ENCODE measurements around the gene AP1AR.
"Not testable (repeated sequence)": the region's sequence is repeated elsewhere in the genome, so short reads cannot be mapped to it uniquely, and the experiment has no call there.

The AP1AR gene

DNA sequence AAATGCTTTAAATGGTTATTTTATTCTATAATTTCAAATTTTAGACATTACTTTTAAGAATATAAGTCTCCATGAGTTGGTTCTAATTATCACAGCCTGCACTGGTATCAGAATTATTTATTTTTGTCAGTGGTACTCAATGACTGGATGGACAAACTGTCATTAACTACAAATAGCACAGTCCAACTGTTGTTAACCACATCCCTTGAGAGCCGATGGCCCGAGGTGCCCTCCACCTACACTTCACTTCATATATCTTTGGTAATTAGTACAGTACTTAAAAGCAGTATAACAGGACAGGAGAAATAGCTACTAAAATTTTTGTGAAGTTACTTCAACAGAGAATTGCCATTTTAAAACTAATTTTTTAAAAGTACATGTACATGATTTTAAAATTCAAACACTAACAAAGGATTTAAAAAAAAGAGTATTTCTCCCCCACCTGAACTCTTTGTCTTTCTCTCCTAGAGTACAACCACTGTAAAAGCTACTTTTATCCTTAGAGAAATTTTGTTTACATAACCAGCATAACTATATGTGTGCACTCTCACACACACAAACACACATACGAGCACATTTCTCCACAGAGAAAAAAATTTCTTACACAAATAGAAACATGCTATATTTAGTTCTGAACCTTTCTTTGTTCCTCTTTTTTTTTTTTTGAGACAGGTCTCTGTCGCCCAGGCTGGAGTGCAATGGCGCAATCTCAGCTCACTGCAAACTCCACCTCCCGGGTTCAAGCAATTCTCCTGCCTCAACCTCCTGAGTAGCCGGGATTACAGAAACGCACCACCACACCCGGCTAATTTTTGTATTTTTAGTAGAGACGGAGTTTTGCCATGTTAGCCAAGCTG is 47.7 kb downstream of the AP1AR start:
- DNase-seq = no peak

DNA sequence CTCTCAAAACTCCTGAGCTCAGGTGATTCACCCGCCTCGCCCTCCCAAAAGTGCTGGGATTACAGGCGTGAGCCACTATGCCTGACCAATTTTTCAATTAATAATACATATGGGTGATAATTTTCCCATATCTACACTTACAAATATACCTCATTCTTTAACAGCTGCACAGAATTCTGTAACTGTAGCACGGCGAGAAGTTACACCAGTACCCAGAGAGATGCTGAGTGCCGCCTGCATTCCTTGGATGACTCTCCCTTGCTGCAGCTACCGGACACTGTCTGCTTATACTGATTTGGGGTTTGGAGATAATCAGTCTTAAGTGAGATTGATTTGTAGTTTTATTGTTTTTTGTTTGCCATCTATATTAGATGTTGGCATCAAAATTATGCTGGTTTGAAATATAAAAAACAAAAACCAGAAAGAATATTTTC is 48.3 kb downstream of the AP1AR start:
- no peak for DNase-seq

GRCh38 chr4:112280386-112281056 is 48.9 kb downstream of the AP1AR start:
- no peak for DNase-seq

DNA sequence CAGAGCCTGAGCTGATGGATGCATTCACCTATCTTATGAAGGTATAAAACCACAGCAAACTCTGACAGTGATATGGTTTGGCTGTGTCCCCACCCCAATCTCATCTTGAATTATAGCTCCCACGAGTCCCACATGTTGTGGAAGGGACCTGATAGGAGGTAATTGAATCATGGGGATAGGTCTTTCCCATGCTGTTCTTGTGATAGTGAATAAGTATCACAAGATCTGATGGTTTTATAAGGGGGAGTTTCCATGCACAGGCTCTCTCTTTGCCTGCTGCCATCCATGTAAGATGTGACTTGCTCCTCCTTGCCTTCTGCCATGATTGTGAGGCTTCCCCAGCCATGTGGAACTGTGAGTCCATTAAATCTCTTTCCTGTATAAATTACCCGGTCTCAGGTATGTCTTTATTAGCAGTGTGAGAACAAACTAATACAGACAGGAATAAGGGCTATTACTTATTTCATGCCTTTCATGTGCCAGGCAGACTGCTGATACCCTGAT is 50.4 kb downstream of the AP1AR start:
- DNase-seq = not testable (repeated sequence)

DNA sequence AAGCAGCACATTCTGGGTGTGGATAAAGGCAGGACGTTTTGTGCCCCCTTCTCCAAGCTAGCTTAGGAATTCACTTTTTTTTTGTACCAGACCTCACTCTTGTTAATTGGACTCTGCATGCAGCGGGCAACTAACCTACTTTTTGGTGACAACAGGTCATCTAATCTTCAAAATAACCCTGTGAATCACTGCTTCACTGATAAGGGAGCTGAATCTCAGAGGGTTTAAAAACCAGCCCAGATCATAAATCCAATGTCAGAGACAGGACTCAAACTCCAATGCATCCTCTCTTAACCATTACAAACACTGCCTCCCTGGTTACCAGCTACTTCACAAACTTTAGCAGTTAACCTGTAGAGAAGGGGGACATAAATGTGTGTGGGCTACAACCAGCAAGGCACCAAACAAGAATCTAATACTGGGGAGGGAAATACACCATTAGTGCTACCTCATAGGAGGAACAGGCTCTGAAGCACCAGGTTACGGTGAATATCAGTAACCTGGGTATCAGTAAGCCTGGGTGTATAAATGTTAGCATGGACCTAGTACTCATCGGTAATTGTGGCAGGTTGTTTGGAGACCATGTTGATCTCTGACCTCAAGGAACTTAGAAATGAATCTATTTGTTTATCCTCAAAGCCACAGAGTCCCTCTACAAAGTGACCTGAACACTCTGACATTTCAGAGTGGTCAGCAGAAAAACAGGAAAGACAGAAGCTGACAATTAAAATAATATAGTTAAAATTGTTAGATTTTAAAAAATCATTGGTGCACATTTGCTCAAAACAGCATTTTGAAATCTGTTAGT is 51.5 kb downstream of the AP1AR start:
- no peak for DNase-seq

DNA sequence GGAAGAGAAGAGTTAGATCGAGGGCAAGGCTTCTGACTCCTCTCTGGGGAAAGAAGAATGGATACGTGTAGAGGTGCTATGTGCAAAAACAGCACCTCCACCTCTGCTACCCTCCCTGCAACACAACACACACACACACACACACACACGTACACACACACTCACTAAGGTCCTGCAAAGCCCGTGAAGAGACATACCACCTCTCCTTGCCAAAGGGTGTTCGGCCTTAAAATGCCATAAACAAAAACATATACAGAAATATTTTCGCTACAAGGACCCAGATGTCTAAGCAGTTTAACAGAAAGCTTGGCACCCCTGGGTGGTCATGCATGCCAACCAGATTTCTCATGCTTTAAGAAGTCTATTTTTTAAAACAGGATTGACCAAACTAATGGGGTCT is 52.6 kb downstream of the AP1AR start:
- no peak for DNase-seq

GRCh38 chr4:112284662-112285411 is 53.2 kb downstream of the AP1AR start:
- DNase-seq = no peak

- DNase-seq = no peak
These were observed 55.8 kb downstream of the AP1AR start for GRCh38 chr4:112287258-112287989.

- no peak for DNase-seq
These were observed 56.9 kb downstream of the AP1AR start for GRCh38 chr4:112288455-112288854.

DNA sequence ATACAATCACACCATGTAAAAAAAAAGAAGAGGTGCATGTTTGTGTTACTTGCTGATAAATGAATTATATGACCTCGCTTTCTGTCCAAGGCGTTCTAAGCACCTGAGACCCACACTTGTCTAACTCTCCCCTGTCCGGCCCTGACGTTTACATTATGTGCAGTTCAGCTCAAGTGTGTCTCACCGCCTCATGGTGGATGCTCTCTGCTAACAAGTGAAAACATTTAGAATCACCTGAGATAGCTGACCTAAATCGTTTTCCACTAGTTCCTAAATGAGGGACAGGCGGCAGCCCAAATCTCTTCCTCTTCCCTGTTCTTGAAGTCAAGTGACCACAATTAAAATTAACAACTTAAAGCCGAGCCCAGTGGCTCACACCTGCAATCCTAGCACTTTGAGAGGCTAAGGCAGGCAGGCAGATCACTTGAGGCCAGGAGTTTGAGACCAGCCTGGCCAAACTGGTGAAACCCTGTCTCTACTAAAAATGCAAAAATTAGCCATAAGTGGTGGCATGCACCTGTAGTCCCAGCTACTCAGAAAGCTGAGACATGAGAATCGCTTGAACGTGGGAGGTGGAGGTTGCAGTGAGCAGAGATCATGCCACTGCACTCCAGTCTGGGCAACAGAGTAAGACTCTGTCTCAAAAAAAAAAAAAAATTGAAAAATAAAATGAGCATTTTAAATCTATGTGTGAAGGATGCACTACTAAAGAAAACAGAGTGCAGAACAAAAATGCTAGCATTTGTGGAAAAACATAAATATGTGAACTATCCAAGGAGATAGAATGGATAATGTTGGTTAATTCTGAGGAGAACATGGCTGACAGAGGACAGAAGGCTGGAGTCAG is 58.0 kb downstream of the AP1AR start:
- no peak for DNase-seq

DNA sequence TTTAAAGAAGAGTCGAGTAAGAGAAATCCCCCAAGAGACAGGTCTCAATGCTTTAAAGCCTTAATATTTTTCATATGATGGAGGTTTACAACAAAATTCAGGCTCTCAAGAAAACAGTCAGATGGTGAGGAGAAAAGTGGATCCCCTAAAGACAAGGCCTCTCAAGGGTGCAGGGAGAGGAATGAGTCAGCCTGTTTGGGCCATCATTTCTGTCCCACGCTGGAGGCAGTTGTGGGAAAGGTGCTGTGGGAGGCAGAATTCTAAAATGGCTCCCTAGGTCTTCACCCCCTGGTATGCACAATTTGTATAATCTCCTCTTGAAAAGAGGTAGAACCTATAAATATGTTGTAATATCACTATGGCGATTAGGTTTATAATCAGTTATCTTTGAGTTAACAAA is 58.8 kb downstream of the AP1AR start:
- DNase-seq = no peak

GRCh38 chr4:112296949-112297880 is 65.6 kb downstream of the AP1AR start, which contains the start of gene ALPK1:
Gene ALPK1, plus strand, starts transcription at chr4:112297369.
- no peak for DNase-seq

DNA sequence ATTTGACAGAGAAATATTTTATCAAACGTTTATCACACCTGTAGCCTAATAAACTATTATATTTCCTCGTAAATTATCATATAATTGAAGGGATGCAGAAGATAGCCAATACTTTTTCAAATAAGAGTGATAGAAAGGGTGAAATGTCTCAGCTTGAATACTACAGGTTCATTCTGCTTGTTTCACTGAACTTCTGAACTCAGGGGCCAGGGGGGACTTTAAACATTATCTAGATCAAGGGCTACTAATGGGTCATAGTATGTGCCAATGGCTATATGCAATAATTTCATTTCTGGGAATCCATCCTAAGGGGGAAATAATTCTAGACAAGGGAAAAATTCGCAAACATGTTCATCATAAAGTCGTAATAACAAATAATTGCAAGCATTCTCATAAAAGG is 68.1 kb downstream of the AP1AR start:
- no peak for DNase-seq

DNA sequence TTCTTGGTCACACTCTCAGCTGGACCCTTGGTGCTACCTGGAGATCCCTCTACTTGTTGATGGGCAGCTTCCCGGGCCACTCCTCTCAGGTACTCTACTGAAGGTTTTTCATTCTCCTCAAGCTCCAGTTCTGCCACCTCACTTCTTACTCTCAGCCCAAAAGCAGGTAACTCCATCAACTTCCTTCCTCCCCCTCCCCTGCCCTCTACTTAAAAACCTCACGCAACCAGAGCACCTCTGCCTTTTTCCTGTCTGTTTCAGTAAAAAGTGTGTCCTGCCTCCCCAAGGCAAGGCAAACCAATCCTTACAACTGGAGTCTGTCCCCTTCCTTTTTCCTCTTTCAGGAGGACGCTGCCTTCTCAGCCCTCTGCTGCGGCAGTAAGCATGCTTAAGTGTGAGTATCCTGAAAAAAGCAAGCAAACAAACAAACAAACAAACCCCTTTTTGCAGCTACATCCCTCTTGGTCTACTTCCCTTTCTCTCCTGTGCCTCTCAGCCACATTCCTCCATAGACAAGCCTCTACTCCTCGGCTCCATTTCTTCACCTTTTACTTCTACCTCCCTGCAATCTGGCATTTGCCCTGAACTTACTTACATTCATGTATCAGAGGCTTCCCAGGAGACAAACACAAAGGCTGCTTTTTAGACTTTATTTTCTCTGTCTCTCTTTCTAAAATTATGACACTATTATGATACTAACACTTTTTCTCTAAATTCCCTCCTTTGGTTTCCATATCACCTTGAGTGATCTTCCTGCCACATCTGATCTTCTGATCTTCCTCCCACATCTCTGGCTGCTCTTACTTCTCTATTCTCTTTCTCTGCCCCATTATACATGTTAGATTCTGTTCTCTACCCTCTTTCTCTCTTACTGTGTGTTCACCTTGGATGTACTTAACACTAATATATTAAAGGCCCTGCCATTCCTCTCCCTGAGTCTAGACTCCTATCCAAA is 71.0 kb downstream of the AP1AR start:
- no peak for DNase-seq

DNA sequence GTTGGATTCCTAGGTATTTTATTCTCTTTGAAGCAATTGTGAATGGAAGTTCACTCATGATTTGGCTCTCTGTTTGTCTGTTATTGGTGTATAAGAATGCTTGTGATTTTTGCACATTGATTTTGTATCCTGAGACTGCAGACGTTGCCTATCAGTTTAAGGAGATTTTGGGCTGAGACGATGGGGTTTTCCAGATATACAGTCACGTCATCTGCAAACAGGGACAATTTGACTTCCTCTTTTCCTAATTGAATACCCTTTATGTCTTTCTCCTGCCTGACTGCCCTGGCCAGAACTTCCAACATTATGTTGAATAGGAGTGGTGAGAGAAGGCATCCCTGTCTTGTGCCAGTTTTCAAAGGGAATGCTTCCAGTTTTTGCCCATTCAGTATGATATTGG is 73.9 kb downstream of the AP1AR start:
- not testable (repeated sequence) for DNase-seq

GRCh38 chr4:112309263-112309791 is 77.7 kb downstream of the AP1AR start:
- not testable (repeated sequence) for DNase-seq

DNA sequence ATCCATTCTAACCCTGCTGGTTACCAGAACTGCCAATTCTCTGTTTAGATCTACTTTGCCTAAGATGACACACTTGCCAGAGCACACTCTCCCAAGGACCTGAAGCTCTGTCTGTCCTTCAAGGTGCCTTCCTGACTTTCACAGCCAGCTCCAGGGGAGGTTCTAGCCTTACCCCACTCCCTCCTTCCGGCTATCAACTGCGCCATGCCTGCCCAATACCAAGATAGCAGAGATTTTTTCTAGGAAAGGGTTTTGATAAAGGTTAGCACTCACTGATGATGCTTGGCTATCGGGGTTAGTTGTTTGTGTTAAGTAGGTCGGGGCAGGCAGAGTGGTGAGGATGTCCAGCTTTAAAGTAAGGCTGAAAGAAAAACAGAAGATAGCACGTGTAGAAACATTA is 79.9 kb downstream of the AP1AR start:
- DNase-seq = no peak

GRCh38 chr4:112312610-112313239 is 81.1 kb downstream of the AP1AR start:
- no peak for DNase-seq

Measured in NCI-H1092 (cell line).